ENCODE data around the gene ARHGAP45. TPM values are rescaled to one million over a fixed set of nuclear protein-coding genes. Genes with fewer than 3 reads are reported as not detected.
A peak's percentile ranks its signal among the peaks of the same experiment; 100 is the strongest.

ARHGAP45 gene
- total RNA-seq, 4 donors from 2014 or later = 17.8 to 28.3 (median 21.2) TPM

GRCh38 chr19:1103708-1104310 is 36.8 kb downstream of the ARHGAP45 start, which contains the start of gene GPX4:
Gene GPX4, plus strand, starts transcription at chr19:1103994. Its CDS starts 50 bp downstream, at chr19:1104044.
- intact Hi-C loops (cut with DNase I) = loop anchor here (5.0 kb wide), 1 partner anchor 82 kb away; the partner anchor contains the start of genes RNU6-2 and TMEM259
- 0% methylated on average over 8 of the region's 75 CpGs for WGBS
- Histone ChIP-seq H3K4me3 (peak within 1 kb of the TSS; percentile 74 to 92 (median 82)), H3K27me3 (no peaks in the 10 kb centered on the region), H3K4me1 (peaks cover 61 to 81% (median 70%) of the 10 kb centered on the region in 4 donors), H3K27ac (replicated peaks in 1 of 4) (peak within 1 kb of the TSS; percentile 95 to 100 (median 98)), H3K9me3 (no peaks in the 10 kb centered on the region), H3K36me3 (peaks cover 21 to 32% (median 30%) of the 10 kb centered on the region in 4 donors)
- peak; percentile 100 for DNase-seq (ENCODE audit: extremely low spot score)
- no peak for TF ChIP-seq CTCF (IDR thresholded peaks at IDR 0.05)
- TF ChIP-seq POLR2AphosphoS5 (IDR thresholded peaks at IDR 0.05) = peak; percentile 98 to 99
- no peak for TF ChIP-seq EP300 (IDR thresholded peaks at IDR 0.05)
- peak; percentile 90 for TF ChIP-seq POLR2A (IDR thresholded peaks at IDR 0.05; ENCODE audit: low read depth)

GRCh38 chr19:1104311-1105007 is 37.5 kb downstream of the ARHGAP45 start:
- WGBS = no CpG with 5 or more reads among the region's 93 CpGs
- H3K9me3 ChIP-seq = no peaks in the 10 kb centered on the region
- TF ChIP-seq EP300 (IDR thresholded peaks at IDR 0.05) (no peak), POLR2AphosphoS5 (IDR thresholded peaks at IDR 0.05) (peak; percentile 15 to 60)
- H3K36me3 ChIP-seq = peaks cover 28 to 38% (median 36%) of the 10 kb centered on the region in 4 donors
- intact Hi-C loops (cut with DNase I) = loop anchor here (5.0 kb wide), 1 partner anchor 82 kb away; the partner anchor contains the start of genes RNU6-2 and TMEM259
- H3K27ac ChIP-seq (replicated peaks in 1 of 4) = peak overlapping the region; percentile 95 to 100 (median 98)
- peak overlapping the region; percentile 74 to 92 (median 82) for H3K4me3 ChIP-seq
- H3K27me3 ChIP-seq = no peaks in the 10 kb centered on the region
- no peak for DNase-seq (ENCODE audit: extremely low spot score)
- peaks cover 54 to 74% (median 64%) of the 10 kb centered on the region in 4 donors for H3K4me1 ChIP-seq

DNA sequence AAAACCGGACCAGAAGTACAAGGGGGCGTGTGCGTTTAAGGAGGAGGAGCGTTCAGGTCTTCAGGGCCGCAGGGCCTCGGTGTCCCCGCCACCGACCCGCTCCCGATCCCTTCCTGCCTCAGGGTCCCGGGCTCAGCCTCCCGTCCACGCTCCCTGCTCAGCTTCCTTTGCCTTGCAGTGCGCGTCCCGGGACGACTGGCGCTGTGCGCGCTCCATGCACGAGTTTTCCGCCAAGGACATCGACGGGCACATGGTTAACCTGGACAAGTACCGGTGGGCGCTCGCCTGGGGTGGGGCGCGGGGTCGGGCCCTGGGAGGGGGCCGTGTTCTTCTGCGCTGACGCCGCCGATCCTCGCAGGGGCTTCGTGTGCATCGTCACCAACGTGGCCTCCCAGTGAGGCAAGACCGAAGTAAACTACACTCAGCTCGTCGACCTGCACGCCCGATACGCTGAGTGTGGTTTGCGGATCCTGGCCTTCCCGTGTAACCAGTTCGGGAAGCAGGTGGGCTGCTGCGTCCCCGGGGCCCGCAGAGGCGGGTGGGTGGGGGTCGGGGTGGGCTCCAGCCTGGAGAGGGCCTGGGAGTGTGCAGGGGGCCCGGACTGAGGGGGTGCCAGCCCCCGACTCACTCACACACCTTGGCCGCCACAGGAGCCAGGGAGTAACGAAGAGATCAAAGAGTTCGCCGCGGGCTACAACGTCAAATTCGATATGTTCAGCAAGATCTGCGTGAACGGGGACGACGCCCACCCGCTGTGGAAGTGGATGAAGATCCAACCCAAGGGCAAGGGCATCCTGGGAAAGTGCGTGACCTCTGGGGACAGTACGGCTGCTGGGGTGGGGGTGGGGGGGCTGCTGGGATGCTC is 38.3 kb downstream of the ARHGAP45 start:
- 83% methylated on average over 15 of the region's 69 CpGs for WGBS
- H3K9me3 ChIP-seq = no peaks in the 10 kb centered on the region
- no peak for DNase-seq (ENCODE audit: extremely low spot score)
- peak overlapping the region; percentile 74 to 92 (median 82) for H3K4me3 ChIP-seq
- peaks cover 48 to 66% (median 57%) of the 10 kb centered on the region in 4 donors for H3K4me1 ChIP-seq
- H3K27ac ChIP-seq (replicated peaks in 1 of 4) = peak overlapping the region; percentile 95 to 100 (median 98)
- no peaks in the 10 kb centered on the region for H3K27me3 ChIP-seq
- TF ChIP-seq POLR2AphosphoS5 (IDR thresholded peaks at IDR 0.05) (peak; percentile 34 to 55), CTCF (IDR thresholded peaks at IDR 0.05) (no peak)
- H3K36me3 ChIP-seq = peaks cover 31 to 46% (median 44%) of the 10 kb centered on the region in 4 donors
- intact Hi-C loops (cut with DNase I) = no loop called here

GRCh38 chr19:1105873-1106840 is 39.2 kb downstream of the ARHGAP45 start:
- WGBS = 81% methylated on average over 23 of the region's 32 CpGs
- peak overlapping the region in 2 of 4 donors; percentile 74 to 88 for H3K4me3 ChIP-seq
- H3K27ac ChIP-seq (replicated peaks in 1 of 4) = peak overlapping the region in 3 of 4 donors; percentile 95 to 100 (median 96)
- no peak for DNase-seq (ENCODE audit: extremely low spot score)
- H3K36me3 ChIP-seq = peaks cover 31 to 55% (median 53%) of the 10 kb centered on the region in 4 donors
- no peaks in the 10 kb centered on the region for H3K27me3 ChIP-seq
- no peaks in the 10 kb centered on the region for H3K9me3 ChIP-seq
- intact Hi-C loops (cut with DNase I) = no loop called here
- no peak for TF ChIP-seq EP300 (IDR thresholded peaks at IDR 0.05)
- TF ChIP-seq CTCF (IDR thresholded peaks at IDR 0.05) = no peak
- no peak for TF ChIP-seq POLR2AphosphoS5 (IDR thresholded peaks at IDR 0.05)
- TF ChIP-seq POLR2A (IDR thresholded peaks at IDR 0.05; ENCODE audit: low read depth) = no peak
- peaks cover 39 to 60% (median 48%) of the 10 kb centered on the region in 4 donors for H3K4me1 ChIP-seq
